ENCODE measurements around the gene FGD5.

Gene FGD5

GRCh38 chr3:14787630-14788029, 31.1 kb upstream of the FGD5 start:
- no peak overlapping the region for H3K4me3 ChIP-seq (replicated peaks; ENCODE audit: low read depth, low read length)
- no peak for DNase-seq (ENCODE audit: extremely low read depth, insufficient read length)
- no peaks in the 10 kb centered on the region for H3K36me3 ChIP-seq (ENCODE audit: control insufficient read depth, insufficient read depth, low read length)
- no peak for TF ChIP-seq CTCF (IDR thresholded peaks at IDR 0.05; ENCODE audit: insufficient read depth, low read length, poor library complexity, severe bottlenecking)
- H3K27me3 ChIP-seq (replicated peaks; ENCODE audit: control insufficient read depth, insufficient read depth, low read length): no peaks in the 10 kb centered on the region; the same call in 1 of the 2 replicates

- no peak for DNase-seq (ENCODE audit: extremely low read depth, insufficient read length)
- no peaks in the 10 kb centered on the region; the same call in 1 of the 2 replicates for H3K27me3 ChIP-seq (replicated peaks; ENCODE audit: control insufficient read depth, insufficient read depth, low read length)
Measured at GRCh38 chr3:14788644-14789043, 30.1 kb upstream of the FGD5 start.

GRCh38 chr3:14789221-14789620, 29.5 kb upstream of the FGD5 start:
- no peaks in the 10 kb centered on the region; the same call in 1 of the 2 replicates for H3K27me3 ChIP-seq (replicated peaks; ENCODE audit: control insufficient read depth, insufficient read depth, low read length)
- no peak for DNase-seq (ENCODE audit: extremely low read depth, insufficient read length)
- H3K36me3 ChIP-seq (ENCODE audit: control insufficient read depth, insufficient read depth, low read length): no peaks in the 10 kb centered on the region
- H3K4me3 ChIP-seq (replicated peaks; ENCODE audit: low read depth, low read length): no peak overlapping the region
- no peak for TF ChIP-seq CTCF (IDR thresholded peaks at IDR 0.05; ENCODE audit: insufficient read depth, low read length, poor library complexity, severe bottlenecking)

More at GRCh38 chr3:14788644-14789043, 30.1 kb upstream of the FGD5 start:
- no peaks in the 10 kb centered on the region for H3K36me3 ChIP-seq (ENCODE audit: control insufficient read depth, insufficient read depth, low read length)
- no peak for TF ChIP-seq CTCF (IDR thresholded peaks at IDR 0.05; ENCODE audit: insufficient read depth, low read length, poor library complexity, severe bottlenecking)
- no peak overlapping the region for H3K4me3 ChIP-seq (replicated peaks; ENCODE audit: low read depth, low read length)

GRCh38 chr3:14789640-14790285, 29.0 kb upstream of the FGD5 start:
- H3K4me3 ChIP-seq (replicated peaks; ENCODE audit: low read depth, low read length): no peak overlapping the region
- H3K27me3 ChIP-seq (replicated peaks; ENCODE audit: control insufficient read depth, insufficient read depth, low read length): no peaks in the 10 kb centered on the region; the same call in 1 of the 2 replicates
- no peak for DNase-seq (ENCODE audit: extremely low read depth, insufficient read length)
- TF ChIP-seq CTCF (IDR thresholded peaks at IDR 0.05; ENCODE audit: insufficient read depth, low read length, poor library complexity, severe bottlenecking): no peak
- no peaks in the 10 kb centered on the region for H3K36me3 ChIP-seq (ENCODE audit: control insufficient read depth, insufficient read depth, low read length)

GRCh38 chr3:14791343-14791945, 27.3 kb upstream of the FGD5 start:
- DNase-seq (ENCODE audit: extremely low read depth, insufficient read length): peak; percentile 24
- no peak overlapping the region for H3K4me3 ChIP-seq (replicated peaks; ENCODE audit: low read depth, low read length)
- H3K27me3 ChIP-seq (replicated peaks; ENCODE audit: control insufficient read depth, insufficient read depth, low read length): no peaks in the 10 kb centered on the region
- TF ChIP-seq CTCF (IDR thresholded peaks at IDR 0.05; ENCODE audit: insufficient read depth, low read length, poor library complexity, severe bottlenecking): peak; percentile 86
- no peaks in the 10 kb centered on the region for H3K36me3 ChIP-seq (ENCODE audit: control insufficient read depth, insufficient read depth, low read length)

Data from GM06990 (cell line).